Muscle of arm (tissue), 12 donors: ENCODE measurements around the gene PRLR. TPM values are rescaled to one million over a fixed set of nuclear protein-coding genes. Genes with fewer than 3 reads are reported as not detected.

ENCODE experiments used
- DNase-seq: peaks from one replicate; pipeline ENCODE4 v3.0.0-alpha.2; 2013
- polyA plus RNA-seq, 12 donors: library from polyadenylated mRNA; unstranded; fragments of 120-200 nt; gene quantifications; one replicate each; pipeline ENCODE4 v1.2.1, GENCODE V29; 2013; ENCODE audit not compliant: insufficient read length in 12 of 12

Gene PRLR
- polyA plus RNA-seq, 12 donors, result 0.34 to 14.5 (median 0.57) TPM; not detected in 1

DNA sequence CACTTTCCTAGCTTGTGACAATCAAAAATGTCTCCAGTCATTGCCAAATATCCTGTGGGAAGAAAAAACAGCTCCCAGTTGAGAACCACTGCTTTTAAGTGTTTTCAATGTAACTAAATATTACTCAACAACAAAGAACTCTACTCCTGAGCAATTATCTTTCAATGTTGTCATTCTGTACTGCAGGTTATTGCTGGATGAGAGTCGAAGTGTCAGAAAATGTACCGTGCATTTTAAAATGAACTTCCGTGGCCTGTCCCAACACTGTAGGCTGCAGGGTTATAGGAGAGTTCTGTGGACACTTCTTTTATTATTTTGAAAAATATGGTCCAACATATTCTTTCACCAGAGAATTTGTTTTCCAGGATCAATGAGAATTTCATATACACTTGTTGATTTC is 147.8 kb downstream of the PRLR start:
- DNase-seq, result no peak

GRCh38 chr5:35081134-35081533 is 149.2 kb downstream of the PRLR start:
- DNase-seq, result no peak

DNA sequence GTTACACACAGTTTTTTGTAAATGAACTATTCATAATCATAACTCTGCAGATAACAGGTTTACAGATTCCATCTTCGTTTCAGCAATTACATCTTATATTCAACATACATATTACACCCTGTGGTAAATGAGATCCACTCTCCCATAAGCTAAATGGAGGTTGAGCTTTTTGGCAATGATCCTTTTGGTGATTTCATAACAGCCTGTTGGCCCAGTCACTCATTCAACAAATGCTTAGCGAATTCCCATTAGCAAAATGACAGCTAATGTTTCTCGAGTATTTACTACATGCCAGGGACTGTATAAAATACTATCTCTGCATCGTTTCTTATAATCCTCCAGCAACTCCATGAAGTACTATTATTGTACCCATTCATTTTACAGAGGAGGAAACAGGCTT is 157.1 kb downstream of the PRLR start:
- no peak for DNase-seq

DNA sequence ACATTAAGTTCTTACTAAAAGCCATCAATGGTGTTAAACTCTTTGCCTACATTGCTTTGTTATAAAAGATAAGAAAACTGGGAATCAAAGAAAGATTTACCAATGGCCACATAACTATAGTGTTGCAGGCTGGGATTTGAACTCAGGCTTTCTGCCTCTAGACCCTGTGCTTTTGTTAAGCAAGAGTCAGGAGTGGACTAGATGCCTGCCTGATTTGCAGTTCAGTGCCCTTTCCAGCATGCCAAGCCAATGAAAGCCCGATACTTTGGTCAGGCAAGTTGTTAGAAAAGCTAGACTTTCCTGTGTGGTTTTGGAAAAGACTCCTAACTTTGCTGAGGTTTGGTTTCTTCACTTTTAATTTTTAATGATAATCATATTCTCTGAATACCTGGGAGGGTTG is 161.1 kb downstream of the PRLR start:
- DNase-seq, result no peak

DNA sequence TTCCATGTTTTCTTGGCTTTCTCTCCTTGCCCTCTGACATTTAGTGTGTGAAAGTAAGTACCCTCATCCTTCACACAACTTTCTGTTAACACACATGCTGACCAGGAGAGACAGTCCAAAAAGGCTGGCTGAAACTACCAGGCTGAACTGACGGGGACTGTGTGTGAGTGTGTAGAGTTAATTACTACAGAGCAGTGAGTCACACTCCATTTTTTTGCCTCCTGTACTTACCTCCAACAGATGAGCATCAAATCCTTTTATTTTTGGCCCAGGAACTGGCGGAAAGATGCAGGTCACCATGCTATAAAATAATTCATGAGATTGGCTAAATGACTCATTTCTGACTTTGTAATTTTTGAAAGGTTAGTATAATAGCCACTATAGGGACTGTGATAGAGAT is 162.3 kb downstream of the PRLR start:
- DNase-seq, result no peak

DNA sequence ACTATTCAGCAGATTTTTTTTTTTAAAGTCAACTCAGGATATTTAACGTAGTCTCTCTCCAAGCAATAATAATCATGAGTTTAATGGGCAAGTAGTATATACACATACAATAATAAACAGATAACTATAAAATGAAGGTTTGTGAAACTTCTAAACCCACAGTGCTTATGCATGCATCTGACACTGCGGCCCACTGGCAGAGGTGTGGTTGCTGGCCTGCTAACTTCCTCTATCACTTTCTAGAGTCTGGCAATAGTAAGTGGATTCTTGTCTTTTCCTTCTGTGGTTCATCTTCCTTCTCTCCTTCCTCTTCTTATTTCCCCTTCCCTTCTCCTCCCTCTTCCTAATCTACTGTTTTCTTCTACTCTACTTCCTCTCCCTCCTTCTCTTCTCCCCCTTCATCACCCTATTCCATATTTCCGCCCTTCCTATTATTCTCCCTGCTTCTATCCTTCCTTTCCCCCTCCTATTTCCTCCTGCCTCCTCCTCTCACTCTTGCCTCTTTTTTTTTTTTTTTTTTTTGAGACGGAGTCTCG is 164.0 kb downstream of the PRLR start:
- DNase-seq, result no peak

GRCh38 chr5:35063414-35063813 is 166.9 kb downstream of the PRLR start:
- peak; percentile 33 for DNase-seq

GRCh38 chr5:35061211-35061770 is 169.0 kb downstream of the PRLR start:
- no peak for DNase-seq

DNA sequence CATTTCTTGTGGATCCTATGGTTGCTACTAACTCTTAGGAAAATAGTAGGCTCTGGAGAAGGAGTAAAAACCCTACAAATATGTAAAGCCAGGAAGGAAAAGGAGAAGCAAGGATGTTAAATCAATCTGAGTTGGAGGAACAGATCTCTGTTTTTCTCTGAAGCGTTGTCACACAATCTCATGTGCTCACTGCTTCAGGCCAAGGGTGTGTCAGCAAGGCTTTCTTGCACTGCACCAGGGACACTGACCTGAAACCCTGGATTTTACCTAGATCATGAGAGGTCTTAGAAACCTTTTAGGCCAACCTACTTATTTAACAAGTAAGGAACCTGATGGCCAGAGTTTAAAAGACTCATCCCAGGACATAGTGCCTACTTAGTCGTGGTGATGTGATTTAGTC is 170.1 kb downstream of the PRLR start:
- no peak for DNase-seq

DNA sequence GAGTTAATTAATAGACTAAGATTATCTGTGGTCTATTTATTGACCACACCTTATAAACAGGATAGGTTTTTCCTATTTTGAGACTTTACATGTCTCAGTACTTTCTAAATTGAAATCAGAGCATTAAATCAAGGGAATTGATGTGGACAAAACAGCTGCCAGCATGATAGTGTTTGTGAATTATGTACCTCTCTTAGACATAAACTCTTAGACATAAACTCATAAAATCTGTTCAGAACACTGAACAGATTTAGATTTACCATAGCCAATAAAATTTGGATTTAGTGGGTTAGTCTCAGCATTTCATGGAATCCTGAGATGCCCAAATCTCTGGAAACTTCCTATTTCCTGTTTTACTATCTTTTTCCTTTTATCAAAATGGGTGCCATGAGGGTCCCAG is 171.0 kb downstream of the PRLR start:
- no peak for DNase-seq

- DNase-seq, result no peak
Measured at GRCh38 chr5:35058374-35058788, 171.9 kb downstream of the PRLR start.

- DNase-seq, result no peak
Measured at GRCh38 chr5:35056686-35057085, 173.6 kb downstream of the PRLR start.

- no peak for DNase-seq
Measured at GRCh38 chr5:35052838-35053237, 177.4 kb downstream of the PRLR start.

DNA sequence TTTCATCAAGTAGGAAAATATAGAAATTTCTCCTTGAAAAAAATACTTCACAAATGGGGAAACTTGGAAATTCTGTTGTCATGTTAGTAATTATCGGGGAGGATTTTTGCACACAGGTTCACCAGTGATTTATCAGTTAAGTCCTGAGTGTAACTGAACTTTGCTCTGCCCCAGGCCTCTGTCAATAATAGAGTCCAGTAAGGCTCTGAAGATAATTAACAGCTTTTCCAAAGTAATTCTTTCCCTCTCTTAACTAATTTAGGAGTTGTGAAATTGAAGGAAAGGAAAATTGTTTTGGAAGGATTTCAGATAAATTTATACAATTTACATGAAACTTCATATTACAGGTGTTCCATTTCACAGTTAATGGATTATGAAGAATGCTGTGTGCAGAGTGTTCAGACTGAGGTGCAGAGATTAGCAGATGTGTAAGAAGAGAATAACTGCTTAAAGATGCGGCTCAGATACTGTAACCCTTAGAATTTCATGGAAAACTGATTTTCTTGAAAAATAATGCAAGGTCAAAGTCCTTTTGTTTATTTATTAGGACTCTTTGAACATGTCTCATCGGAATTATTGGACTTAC is 179.7 kb downstream of the PRLR start:
- no peak for DNase-seq

GRCh38 chr5:35048910-35049309 is 181.4 kb downstream of the PRLR start:
- DNase-seq, result no peak

DNA sequence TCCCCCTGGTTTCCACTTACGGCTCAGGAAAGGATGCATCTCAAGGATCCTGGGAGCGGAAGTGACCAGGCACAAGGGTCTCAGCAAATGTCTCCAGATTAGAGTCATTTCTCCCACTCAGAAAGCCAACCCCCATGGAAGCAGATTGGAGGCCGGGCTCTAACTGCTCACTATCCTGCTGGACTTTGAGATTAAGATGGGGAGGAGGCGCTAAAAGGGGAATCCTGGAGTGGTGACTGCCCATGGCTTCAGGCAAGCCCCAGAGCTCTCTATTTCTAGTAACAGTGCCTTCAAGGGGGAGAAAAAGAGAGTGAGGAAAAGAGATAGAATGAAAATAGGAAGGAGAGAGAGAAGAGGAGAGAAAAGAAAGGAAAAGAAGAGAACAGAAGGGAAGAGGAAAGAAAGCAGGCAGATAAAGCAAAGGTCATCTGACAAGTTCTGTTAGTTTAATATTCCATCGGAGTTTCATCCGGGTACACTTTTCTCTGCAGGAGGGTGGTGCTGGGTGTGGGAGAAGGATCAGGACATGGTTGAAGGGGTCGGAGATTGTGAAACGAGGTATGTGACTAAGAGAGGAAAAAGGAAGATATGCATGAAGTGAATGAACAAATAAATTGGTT is 182.4 kb downstream of the PRLR start, which contains the start of gene AGXT2:
AGXT2 (minus strand) TSS at position 165 of the 620 bp plus-strand sequence; CDS start at position 108, 57 bp downstream.
- DNase-seq, result no peak

DNA sequence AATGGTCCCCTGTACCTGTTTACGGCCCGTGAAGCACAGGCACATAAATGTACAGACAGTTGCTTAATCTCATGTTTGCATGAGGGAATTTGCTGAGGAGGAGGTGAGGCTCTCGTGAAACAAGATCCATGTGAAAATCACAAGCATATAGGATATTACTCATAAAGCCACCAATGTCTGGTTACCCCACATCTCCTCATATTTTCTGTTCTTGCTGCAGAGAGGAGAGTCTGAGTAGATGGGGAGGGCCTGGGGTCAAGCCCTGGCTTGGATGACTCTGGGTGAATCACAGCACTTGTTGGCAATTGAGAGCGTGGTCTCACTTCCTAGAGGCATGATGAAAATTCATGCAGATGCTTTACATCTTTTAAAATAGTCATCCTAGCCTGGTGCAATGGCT is 183.5 kb downstream of the PRLR start:
- no peak for DNase-seq

DNA sequence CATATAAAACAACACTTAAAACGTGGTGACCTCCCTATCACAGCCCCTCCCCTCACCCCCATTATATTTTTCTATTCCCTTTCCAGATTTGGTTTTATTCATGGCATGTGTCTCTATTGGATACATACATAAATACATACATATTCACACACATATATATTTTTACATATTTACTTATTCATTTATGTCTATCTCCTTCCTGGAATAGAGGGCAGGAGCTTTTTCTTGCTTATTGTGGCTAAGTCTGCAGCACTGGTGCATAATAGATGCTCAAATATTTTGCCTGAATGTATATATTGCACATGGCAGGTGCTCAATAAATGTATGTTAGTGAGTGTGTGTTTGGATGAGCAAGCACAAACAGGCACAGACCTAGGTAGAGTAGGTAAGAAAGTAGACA is 185.0 kb downstream of the PRLR start:
- no peak for DNase-seq

DNA sequence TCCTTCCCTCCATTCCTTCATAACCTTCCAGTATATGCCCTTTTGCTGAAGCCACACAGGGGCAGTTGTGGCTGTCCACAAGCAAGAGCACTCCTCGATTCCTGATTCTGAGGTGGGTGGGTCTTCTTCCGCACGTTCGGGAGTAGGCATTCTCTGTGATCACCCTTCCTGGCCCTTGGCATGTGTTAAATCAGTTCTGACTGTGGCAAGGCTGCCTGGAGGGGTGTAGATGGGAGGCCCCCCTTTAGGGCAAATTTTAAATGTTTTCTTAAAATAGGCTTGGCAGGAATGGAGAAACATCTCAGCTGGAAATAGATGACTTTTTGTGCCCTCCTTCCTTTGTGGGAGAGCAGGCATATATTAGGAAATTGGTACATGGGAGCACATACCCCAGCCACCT is 185.6 kb downstream of the PRLR start:
- DNase-seq, result no peak

- no peak for DNase-seq
Measured at GRCh38 chr5:35042781-35043180, 187.5 kb downstream of the PRLR start.

DNA sequence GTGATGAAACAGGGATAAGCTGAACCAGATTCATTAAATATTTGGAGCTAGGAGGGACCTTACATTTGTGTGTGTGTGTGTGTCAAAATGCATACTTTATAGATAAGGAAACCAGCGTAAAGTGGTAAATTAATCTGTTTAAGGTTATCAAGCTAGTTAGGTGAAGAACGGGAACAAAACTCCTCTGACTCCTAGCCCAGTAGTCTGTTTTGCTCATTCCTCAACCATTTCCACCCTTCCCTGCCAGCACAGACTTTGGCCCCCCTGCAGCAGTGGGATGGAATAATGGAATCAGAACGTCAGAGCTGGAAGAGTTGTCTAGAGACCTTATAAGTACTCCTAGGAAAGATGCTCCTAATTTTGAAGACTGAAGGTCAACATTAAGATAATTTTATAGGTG is 189.0 kb downstream of the PRLR start:
- peak; percentile 60 for DNase-seq

- DNase-seq, result no peak
Measured at GRCh38 chr5:35038891-35039290, 191.4 kb downstream of the PRLR start.

GRCh38 chr5:35036536-35036935 is 193.8 kb downstream of the PRLR start:
- no peak for DNase-seq
